ENCODE results near the gene CD7.
A peak's percentile ranks its signal among the peaks of the same experiment; 100 is the strongest.
"Not testable (repeated sequence)": the region's sequence is repeated elsewhere in the genome, so short reads cannot be mapped to it uniquely, and the experiment has no call there.

The CD7 gene

GRCh38 chr17:82317394-82318168, at the start of gene CD7:
Gene CD7, minus strand, starts transcription at chr17:82317608. Its CDS starts 113 bp downstream, at chr17:82317495.
- no peak for DNase-seq

- no peak for DNase-seq
Measured at GRCh38 chr17:82366749-82367148, 49.3 kb upstream of the CD7 start.

GRCh38 chr17:82365606-82366295, 48.3 kb upstream of the CD7 start:
- DNase-seq: no peak

- no peak for DNase-seq
Measured at GRCh38 chr17:82361885-82362633, 44.7 kb upstream of the CD7 start.

- DNase-seq: not testable (repeated sequence)
Measured at GRCh38 chr17:82359451-82360074, 42.2 kb upstream of the CD7 start.

- DNase-seq: no peak
Measured at GRCh38 chr17:82358465-82359350, 41.3 kb upstream of the CD7 start, which contains the start of gene TEX19. Gene TEX19, plus strand, starts transcription at chr17:82359247. Its CDS starts 2,904 bp downstream, at chr17:82362151.

- no peak for DNase-seq
Measured at GRCh38 chr17:82357394-82357793, 40.0 kb upstream of the CD7 start.

GRCh38 chr17:82356845-82357355, 39.5 kb upstream of the CD7 start:
- DNase-seq: no peak

- no peak for DNase-seq
Measured at GRCh38 chr17:82355770-82356427, 38.5 kb upstream of the CD7 start.

- no peak for DNase-seq
Measured at GRCh38 chr17:82354804-82355308, 37.4 kb upstream of the CD7 start.

- no peak for DNase-seq
Measured at GRCh38 chr17:82353484-82353883, 36.1 kb upstream of the CD7 start.

GRCh38 chr17:82351713-82352488, 34.5 kb upstream of the CD7 start:
- peak; percentile 63 to 67 for DNase-seq

- no peak for DNase-seq
Measured at GRCh38 chr17:82351254-82351712, 33.9 kb upstream of the CD7 start.

- no peak for DNase-seq
Measured at GRCh38 chr17:82350182-82351030, 33.0 kb upstream of the CD7 start.

- no peak for DNase-seq
Measured at GRCh38 chr17:82349287-82349701, 31.9 kb upstream of the CD7 start.

GRCh38 chr17:82348866-82349265, 31.5 kb upstream of the CD7 start:
- no peak for DNase-seq

- DNase-seq: no peak
Measured at GRCh38 chr17:82348434-82348833, 31.0 kb upstream of the CD7 start.

GRCh38 chr17:82347994-82348393, 30.6 kb upstream of the CD7 start:
- DNase-seq: not testable (repeated sequence)
